Measurements from ENCODE around the gene ALDOC.

ALDOC gene

GRCh38 chr17:28582513-28582912 lies 5.8 kb upstream of the ALDOC start:
- H3K9me3 ChIP-seq (ENCODE audit: low read length), result no peaks in the 10 kb centered on the region
- H3K9me2 ChIP-seq (ENCODE audit: low read depth, low read length), result no peaks in the 10 kb centered on the region
- H3F3A ChIP-seq (ENCODE audit: insufficient read depth, low read length), result no peaks in the 10 kb centered on the region; the same call in 1 of the 2 replicates
- H3K27me3 ChIP-seq (ENCODE audit: insufficient read depth, low read length), result no peaks in the 10 kb centered on the region
- no peak overlapping the region for H3K9ac ChIP-seq (ENCODE audit: low read length)
- peaks cover 95% of the 10 kb centered on the region for H3K36me3 ChIP-seq (ENCODE audit: insufficient read depth, low read length)
- no peaks in the 10 kb centered on the region for H4K20me1 ChIP-seq (ENCODE audit: insufficient read depth, low read length)
- H2AFZ ChIP-seq (ENCODE audit: low read length), result no peak overlapping the region
- H3K4me2 ChIP-seq (ENCODE audit: low read length), result no peak overlapping the region
- H3K4me1 ChIP-seq (ENCODE audit: insufficient read depth, low read length, severe bottlenecking), result no peaks in the 10 kb centered on the region
- no peaks in the 10 kb centered on the region for H3K79me2 ChIP-seq (ENCODE audit: insufficient read depth, low read length)
- TF ChIP-seq CTCF (IDR thresholded peaks at IDR 0.05; ENCODE audit: low read length) (no peak), EZH2 (IDR thresholded peaks at IDR 0.05; ENCODE audit: borderline replicate concordance, low read length) (no peak)
- H3K4me3 ChIP-seq (ENCODE audit: low read depth, low read length, poor library complexity, severe bottlenecking), result no peak overlapping the region
- no peak overlapping the region for H3K27ac ChIP-seq (ENCODE audit: low read depth, low read length, poor library complexity, severe bottlenecking)

- Histone ChIP-seq H3K27me3 (ENCODE audit: insufficient read depth, low read length) (no peaks in the 10 kb centered on the region), H3K27ac (ENCODE audit: low read depth, low read length, poor library complexity, severe bottlenecking) (no peak overlapping the region), H2AFZ (ENCODE audit: low read length) (no peak overlapping the region), H3F3A (ENCODE audit: insufficient read depth, low read length) (no peaks in the 10 kb centered on the region; the same call in 1 of the 2 replicates), H3K4me2 (ENCODE audit: low read length) (no peak overlapping the region), H3K4me3 (ENCODE audit: low read depth, low read length, poor library complexity, severe bottlenecking) (no peak overlapping the region), H3K9me3 (ENCODE audit: low read length) (no peaks in the 10 kb centered on the region), H3K36me3 (ENCODE audit: insufficient read depth, low read length) (peaks cover 86% of the 10 kb centered on the region), H3K4me1 (ENCODE audit: insufficient read depth, low read length, severe bottlenecking) (peaks cover 14% of the 10 kb centered on the region), H3K9ac (ENCODE audit: low read length) (no peak overlapping the region), H3K79me2 (ENCODE audit: insufficient read depth, low read length) (no peaks in the 10 kb centered on the region), H3K9me2 (ENCODE audit: low read depth, low read length) (no peaks in the 10 kb centered on the region), H4K20me1 (ENCODE audit: insufficient read depth, low read length) (no peaks in the 10 kb centered on the region)
- no peak for TF ChIP-seq CTCF (IDR thresholded peaks at IDR 0.05; ENCODE audit: low read length)
- no peak for TF ChIP-seq EZH2 (IDR thresholded peaks at IDR 0.05; ENCODE audit: borderline replicate concordance, low read length)
Observed at GRCh38 chr17:28580959-28581358, 4.3 kb upstream of the ALDOC start.

GRCh38 chr17:28579526-28579925 lies 2.8 kb upstream of the ALDOC start:
- H3K4me1 ChIP-seq (ENCODE audit: insufficient read depth, low read length, severe bottlenecking), result peaks cover 22% of the 10 kb centered on the region
- H3K9me3 ChIP-seq (ENCODE audit: low read length), result no peaks in the 10 kb centered on the region
- H3K27ac ChIP-seq (ENCODE audit: low read depth, low read length, poor library complexity, severe bottlenecking), result no peak overlapping the region
- H3K79me2 ChIP-seq (ENCODE audit: insufficient read depth, low read length), result no peaks in the 10 kb centered on the region
- no peak overlapping the region for H3K4me3 ChIP-seq (ENCODE audit: low read depth, low read length, poor library complexity, severe bottlenecking)
- TF ChIP-seq EZH2 (IDR thresholded peaks at IDR 0.05; ENCODE audit: borderline replicate concordance, low read length) (no peak), CTCF (IDR thresholded peaks at IDR 0.05; ENCODE audit: low read length) (no peak)
- H2AFZ ChIP-seq (ENCODE audit: low read length), result no peak overlapping the region
- H3K9ac ChIP-seq (ENCODE audit: low read length), result no peak overlapping the region
- peaks cover 79% of the 10 kb centered on the region for H3K36me3 ChIP-seq (ENCODE audit: insufficient read depth, low read length)
- no peaks in the 10 kb centered on the region for H3K9me2 ChIP-seq (ENCODE audit: low read depth, low read length)
- H3K27me3 ChIP-seq (ENCODE audit: insufficient read depth, low read length), result no peaks in the 10 kb centered on the region
- no peak overlapping the region for H3K4me2 ChIP-seq (ENCODE audit: low read length)
- no peaks in the 10 kb centered on the region for H4K20me1 ChIP-seq (ENCODE audit: insufficient read depth, low read length)
- H3F3A ChIP-seq (ENCODE audit: insufficient read depth, low read length), result no peaks in the 10 kb centered on the region; the same call in 1 of the 2 replicates
